Measurements from ENCODE around the gene DOCK1.
"Not testable (repeated sequence)": the region's sequence is repeated elsewhere in the genome, so short reads cannot be mapped to it uniquely, and the experiment has no call there.

Gene DOCK1

DNA sequence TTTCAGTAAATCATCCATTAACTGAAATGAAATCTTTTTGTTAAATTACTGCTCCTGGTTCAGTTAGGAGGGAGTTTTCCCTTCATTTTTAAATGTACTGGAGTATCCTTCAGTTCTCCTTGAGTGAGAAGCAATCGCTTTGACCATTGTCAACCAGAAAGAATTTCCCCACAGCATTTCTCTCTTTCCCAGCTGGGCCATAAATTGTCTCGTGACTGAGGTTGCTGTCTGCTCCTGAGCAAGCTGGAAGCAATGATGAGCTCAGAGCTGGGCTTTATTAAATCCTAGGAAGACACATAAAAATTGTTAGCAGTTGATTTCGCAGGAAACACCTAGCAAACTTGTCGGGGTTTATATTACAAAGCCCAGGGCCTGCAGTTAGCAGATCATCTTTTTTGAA lies 393.2 kb downstream of the DOCK1 start:
- DNase-seq (ENCODE audit: extremely low read depth in 1 of 2, low read depth in 1 of 2) = no peak

DNA sequence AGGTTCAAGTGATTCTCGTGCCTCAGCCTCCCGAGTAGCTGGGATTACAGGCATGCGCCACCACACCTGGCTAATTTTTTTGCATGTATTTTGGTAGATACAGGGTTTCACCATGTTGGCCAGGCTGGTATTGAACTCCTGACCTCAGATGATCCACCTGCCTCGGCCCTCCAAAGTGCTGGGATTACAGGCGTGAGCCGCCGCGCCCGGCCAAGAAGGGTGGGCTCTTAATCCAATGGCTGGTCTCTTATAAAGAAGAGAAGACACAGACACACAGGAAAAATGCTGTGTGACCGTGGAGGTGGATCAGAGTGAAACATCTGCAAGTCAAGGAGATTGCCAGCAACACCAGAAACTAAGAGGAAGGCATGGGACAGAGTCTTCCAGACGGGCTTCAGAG lies 394.0 kb downstream of the DOCK1 start:
- not testable (repeated sequence) for DNase-seq (ENCODE audit: extremely low read depth in 1 of 2, low read depth in 1 of 2)

GRCh38 chr10:127299956-127300689 lies 394.9 kb downstream of the DOCK1 start:
- no peak for DNase-seq (ENCODE audit: extremely low read depth in 1 of 2, low read depth in 1 of 2)

DNA sequence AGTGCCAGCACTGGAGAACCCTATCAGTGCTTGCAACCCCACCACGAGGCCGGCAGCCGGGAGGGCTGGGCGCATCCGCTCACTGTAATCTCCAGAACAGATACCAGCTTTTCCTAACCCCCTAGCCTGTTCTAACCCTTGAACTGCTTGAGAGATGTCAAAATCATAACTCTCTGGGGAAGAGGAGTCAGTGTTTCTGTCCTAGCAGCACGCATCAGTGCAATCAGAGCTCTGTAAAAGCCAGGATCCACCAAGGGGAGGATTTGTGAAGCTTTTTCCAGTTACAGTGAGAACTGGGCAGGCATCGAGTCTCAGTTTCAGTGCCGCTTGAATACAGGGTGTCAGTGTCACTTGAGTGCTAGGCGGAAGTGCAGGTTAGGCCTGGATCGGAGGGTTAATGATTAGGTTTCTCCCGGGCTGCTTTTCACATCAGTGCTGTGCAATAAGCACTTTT lies 395.7 kb downstream of the DOCK1 start:
- DNase-seq (ENCODE audit: extremely low read depth in 1 of 2, low read depth in 1 of 2) = no peak

DNA sequence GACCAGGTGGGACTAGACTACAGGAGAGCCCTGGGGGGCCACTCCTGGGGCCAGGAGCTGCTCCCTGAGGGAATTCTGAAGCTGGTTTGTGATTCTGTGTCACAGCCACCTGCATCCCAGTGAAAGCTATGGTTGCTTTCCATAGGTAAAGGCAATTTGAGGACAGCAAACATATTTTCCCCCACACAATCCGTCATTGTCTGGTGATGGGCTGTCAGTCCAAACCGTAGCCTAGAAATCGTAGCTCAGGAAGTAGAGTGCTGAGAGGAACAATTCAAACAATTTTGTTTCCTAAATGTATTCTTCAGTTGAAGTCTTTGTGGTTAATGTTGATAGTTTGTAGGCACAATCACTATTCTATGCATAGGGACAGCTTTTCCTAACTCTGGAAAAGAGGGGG lies 397.1 kb downstream of the DOCK1 start:
- DNase-seq (ENCODE audit: extremely low read depth in 1 of 2, low read depth in 1 of 2) = no peak

GRCh38 chr10:127303105-127303504 lies 397.9 kb downstream of the DOCK1 start:
- DNase-seq (ENCODE audit: extremely low read depth in 1 of 2, low read depth in 1 of 2) = no peak

- DNase-seq (ENCODE audit: extremely low read depth in 1 of 2, low read depth in 1 of 2) = no peak
Measured at GRCh38 chr10:127303746-127304145, 398.5 kb downstream of the DOCK1 start.

DNA sequence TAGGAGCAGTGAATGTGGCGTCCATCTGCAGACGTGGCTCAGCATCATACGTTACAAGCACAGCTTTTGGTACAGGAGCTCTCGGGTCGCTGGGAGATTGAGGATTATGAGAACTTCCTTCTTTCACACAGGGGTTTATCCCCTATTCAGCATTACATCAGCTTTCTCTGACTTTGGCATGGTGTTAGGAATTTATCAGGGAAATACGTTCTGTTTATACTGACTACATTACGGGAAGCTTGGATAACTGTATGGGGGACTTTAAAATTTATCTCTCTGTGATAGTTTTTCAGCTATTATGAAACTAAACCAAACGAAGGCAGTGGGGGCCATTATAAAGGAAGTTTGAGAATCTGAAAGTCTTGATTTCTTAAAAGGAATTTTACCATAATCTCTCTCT lies 401.3 kb downstream of the DOCK1 start:
- DNase-seq (ENCODE audit: extremely low read depth in 1 of 2, low read depth in 1 of 2) = no peak

DNA sequence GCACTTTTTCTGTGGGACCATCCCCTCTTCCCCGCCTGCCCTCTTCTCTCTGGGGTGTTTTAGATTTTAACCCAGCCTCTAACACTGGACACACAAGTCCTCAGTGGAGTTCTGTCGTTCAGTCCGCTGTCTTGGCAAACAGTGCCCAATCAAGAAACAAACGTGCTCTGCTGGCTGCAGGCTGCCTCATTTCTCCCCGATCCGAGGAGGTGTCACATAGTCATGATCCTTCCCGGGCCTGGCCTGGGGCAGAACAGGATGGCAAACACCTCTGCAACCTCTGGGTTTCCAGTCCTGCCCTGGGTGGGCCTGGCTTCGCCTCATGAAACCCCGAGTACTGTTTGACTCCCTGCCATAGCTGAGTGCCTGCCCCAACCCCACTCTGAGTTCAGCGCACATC lies 402.1 kb downstream of the DOCK1 start:
- DNase-seq (ENCODE audit: extremely low read depth in 1 of 2, low read depth in 1 of 2) = no peak

GRCh38 chr10:127308031-127308430 lies 402.8 kb downstream of the DOCK1 start:
- no peak for DNase-seq (ENCODE audit: extremely low read depth in 1 of 2, low read depth in 1 of 2)

- DNase-seq (ENCODE audit: extremely low read depth in 1 of 2, low read depth in 1 of 2) = not testable (repeated sequence)
Measured at GRCh38 chr10:127309619-127310018, 404.4 kb downstream of the DOCK1 start.

DNA sequence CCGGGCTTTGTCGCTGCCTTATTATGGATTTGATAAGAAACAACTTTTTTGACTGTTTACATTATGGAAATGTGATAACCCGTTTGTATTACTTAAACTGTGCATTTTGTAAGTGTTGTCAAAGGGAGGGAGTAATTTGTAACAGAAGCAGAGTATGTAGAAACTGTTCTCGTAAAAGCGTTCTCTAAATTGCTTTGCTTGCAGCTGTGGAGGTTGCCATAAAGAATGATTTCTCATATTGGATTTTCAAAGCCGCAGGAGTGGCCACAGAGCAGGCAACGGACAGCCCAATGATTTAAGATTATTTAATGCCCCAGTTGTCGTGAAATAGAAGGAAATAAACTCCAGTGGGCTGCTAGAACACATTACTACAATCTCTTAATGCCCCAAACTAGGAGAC lies 405.2 kb downstream of the DOCK1 start:
- no peak for DNase-seq (ENCODE audit: extremely low read depth in 1 of 2, low read depth in 1 of 2)

GRCh38 chr10:127310923-127311322 lies 405.7 kb downstream of the DOCK1 start:
- DNase-seq (ENCODE audit: extremely low read depth in 1 of 2, low read depth in 1 of 2) = no peak

- no peak for DNase-seq (ENCODE audit: extremely low read depth in 1 of 2, low read depth in 1 of 2)
Measured at GRCh38 chr10:127313996-127314700, 408.9 kb downstream of the DOCK1 start.

- no peak for DNase-seq (ENCODE audit: extremely low read depth in 1 of 2, low read depth in 1 of 2)
Measured at GRCh38 chr10:127314797-127315196, 409.6 kb downstream of the DOCK1 start.

GRCh38 chr10:127315888-127316287 lies 410.7 kb downstream of the DOCK1 start:
- no peak for DNase-seq (ENCODE audit: extremely low read depth in 1 of 2, low read depth in 1 of 2)

- DNase-seq (ENCODE audit: extremely low read depth in 1 of 2, low read depth in 1 of 2) = no peak
Measured at GRCh38 chr10:127318396-127318795, 413.2 kb downstream of the DOCK1 start.

DNA sequence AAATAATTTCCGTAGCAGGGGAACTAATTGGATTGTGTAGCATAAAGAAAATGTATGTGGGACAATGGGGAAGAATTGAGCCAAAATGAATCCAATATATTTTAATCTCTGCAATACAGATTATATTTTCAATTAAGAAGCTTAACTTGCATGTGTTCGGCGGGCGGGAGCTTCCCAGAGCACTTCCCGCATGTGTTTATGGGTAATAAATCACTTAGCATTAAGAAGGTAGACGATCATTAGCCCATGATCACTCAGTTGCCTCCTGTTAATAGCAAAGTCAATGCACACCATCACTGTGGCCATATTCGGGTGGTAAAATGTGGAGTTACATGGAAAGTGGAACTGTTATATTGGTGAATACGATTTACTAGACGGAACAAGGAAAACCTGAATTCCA lies 414.0 kb downstream of the DOCK1 start:
- DNase-seq (ENCODE audit: extremely low read depth in 1 of 2, low read depth in 1 of 2) = no peak

- DNase-seq (ENCODE audit: extremely low read depth in 1 of 2, low read depth in 1 of 2) = no peak
Measured at GRCh38 chr10:127319691-127320090, 414.5 kb downstream of the DOCK1 start.

DNA sequence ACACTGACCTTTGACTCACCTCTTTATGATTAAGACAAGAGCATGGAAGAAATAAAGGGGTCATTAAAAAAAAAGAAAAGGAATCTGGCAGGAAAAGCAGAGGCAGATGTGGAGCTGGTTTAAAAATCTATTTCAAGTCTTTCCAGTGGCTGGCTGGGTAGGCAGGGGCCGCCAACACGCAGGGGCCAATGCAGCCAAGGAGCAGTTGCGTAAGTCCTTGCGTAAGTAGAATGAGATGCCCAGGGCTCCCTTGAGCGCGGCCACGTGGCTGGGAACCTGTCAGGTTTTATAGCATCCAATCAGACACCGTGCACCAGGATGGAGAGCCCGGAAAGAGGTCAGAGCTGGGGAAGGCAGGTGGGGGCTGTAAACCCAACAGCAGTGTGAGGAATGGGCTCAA lies 414.9 kb downstream of the DOCK1 start:
- no peak for DNase-seq (ENCODE audit: extremely low read depth in 1 of 2, low read depth in 1 of 2)

GRCh38 chr10:127322286-127322685 lies 417.1 kb downstream of the DOCK1 start:
- DNase-seq (ENCODE audit: extremely low read depth in 1 of 2, low read depth in 1 of 2) = no peak

- DNase-seq (ENCODE audit: extremely low read depth in 1 of 2, low read depth in 1 of 2) = no peak
Measured at GRCh38 chr10:127325506-127325905, 420.3 kb downstream of the DOCK1 start.
